PFSK-1 (cell line): Measurements from ENCODE around the gene MESP1.

Source experiments
- FOXP2 ChIP-seq: optimal IDR thresholded peaks from 2 replicates; pipeline ENCODE3; 2011; ENCODE audit warnings: borderline replicate concordance, control low read depth, inconsistent platforms; ENCODE audit not compliant: insufficient read depth; ENCODE audit errors: extremely low read length, extremely low read depth
- POLR2AphosphoS5 ChIP-seq: IDR thresholded peaks from 2 replicates; pipeline ENCODE4 v1.6.1; 2012; ENCODE audit warnings: low read depth, mild to moderate bottlenecking, control low read depth, low read length, moderate library complexity
- REST ChIP-seq, 2 experiments: IDR thresholded peaks; 2 replicates each; pipeline versions ENCODE4 v1.6.1 to v1.8.0; 2011 to 2012; ENCODE audit warnings: low read depth in 2 of 2, low read length in 2 of 2, control low read depth in 1 of 2, inconsistent platforms in 1 of 2, mild to moderate bottlenecking in 1 of 2, moderate library complexity in 1 of 2; ENCODE audit not compliant: insufficient read depth in 1 of 2
- SIN3A ChIP-seq: IDR thresholded peaks from 2 replicates; pipeline ENCODE4 v1.6.1; 2012; ENCODE audit warnings: mild to moderate bottlenecking, low read length, moderate library complexity, borderline replicate concordance; ENCODE audit not compliant: insufficient read depth
- TAF1 ChIP-seq: IDR thresholded peaks from 2 replicates; pipeline ENCODE4 v1.6.1; 2012; ENCODE audit warnings: low read length, control low read depth, borderline replicate concordance; ENCODE audit not compliant: insufficient read depth

The MESP1 gene

GRCh38 chr15:89767411-89767915 lies 16.4 kb upstream of the MESP1 start:
- TF ChIP-seq FOXP2 = no peak
- TF ChIP-seq POLR2AphosphoS5 = no peak
- no peak for TF ChIP-seq REST (IDR thresholded peaks at IDR 0.05; ENCODE audit: insufficient read depth in 1 of 2, low read depth in 2 of 2, low read length in 2 of 2)
- no peak for TF ChIP-seq SIN3A
- TF ChIP-seq TAF1 = no peak

GRCh38 chr15:89766357-89767311 lies 15.6 kb upstream of the MESP1 start:
- TF ChIP-seq REST (IDR thresholded peaks at IDR 0.05; ENCODE audit: insufficient read depth in 1 of 2, low read depth in 2 of 2, low read length in 2 of 2) (no peak), FOXP2 (no peak), TAF1 (no peak), POLR2AphosphoS5 (no peak), SIN3A (no peak)

DNA sequence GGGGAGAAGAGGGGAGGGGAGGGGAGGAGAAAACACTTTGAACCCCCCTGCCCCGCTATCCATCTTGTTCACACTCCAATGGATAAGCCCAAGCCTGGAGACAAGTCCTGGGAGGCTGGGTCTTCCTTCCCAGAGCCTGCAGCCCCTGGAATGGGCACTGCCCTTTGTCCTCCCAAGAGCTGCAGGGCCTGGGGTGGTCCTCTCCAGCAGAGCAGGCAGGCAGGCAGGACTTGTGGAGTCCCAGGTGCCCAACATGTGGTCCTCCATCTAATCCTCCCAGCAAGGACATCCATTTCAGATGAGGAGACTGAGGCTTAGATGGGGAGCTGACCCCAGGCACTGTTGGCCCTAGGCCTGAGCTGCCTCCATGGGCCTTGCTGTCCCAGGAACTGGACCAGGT lies 14.6 kb upstream of the MESP1 start:
- TF ChIP-seq TAF1 (no peak), REST (IDR thresholded peaks at IDR 0.05; ENCODE audit: insufficient read depth in 1 of 2, low read depth in 2 of 2, low read length in 2 of 2) (no peak), SIN3A (no peak), POLR2AphosphoS5 (no peak), FOXP2 (no peak)

DNA sequence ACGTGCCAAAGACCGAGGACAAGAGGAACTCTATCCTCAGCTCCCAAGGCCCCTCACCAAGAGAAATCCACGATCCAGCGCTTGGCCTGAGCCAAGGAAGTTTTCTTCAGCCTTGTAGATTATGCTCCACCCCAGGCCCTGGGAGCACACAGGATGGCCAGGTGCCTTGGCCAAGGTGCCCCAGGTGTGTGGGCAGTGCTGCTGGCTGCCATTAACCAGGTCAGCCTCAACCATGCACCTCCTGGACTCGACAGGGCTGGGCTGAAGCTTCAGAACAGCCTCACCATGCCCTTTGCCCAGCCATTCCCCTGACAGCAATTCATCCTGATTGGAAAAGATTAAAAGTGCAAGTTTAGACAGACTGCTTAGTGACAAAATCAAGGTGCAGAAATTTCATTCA lies 10.9 kb upstream of the MESP1 start:
- TF ChIP-seq REST (IDR thresholded peaks at IDR 0.05; ENCODE audit: insufficient read depth in 1 of 2, low read depth in 2 of 2, low read length in 2 of 2) = no peak
- TF ChIP-seq SIN3A = no peak
